HepG2 (cell line): Measurements from ENCODE around the gene AP3D1. TPM values are rescaled to one million over a fixed set of nuclear protein-coding genes. Genes with fewer than 3 reads are reported as not detected.

Experiments used
- CHD4 ChIP-seq: fragments of 200-600 bp; sonication (generic); IDR thresholded peaks from 2 replicates; pipeline ENCODE4 v1.7.0; 2017; ENCODE audit warnings: mild to moderate bottlenecking, low read length, borderline replicate concordance
- CTCF ChIP-seq: sonication (generic); formaldehyde crosslinking; IDR thresholded peaks from 2 replicates; pipeline ENCODE4 v1.5.0; 2020; ENCODE audit warnings: mild to moderate bottlenecking, missing genetic modification reagents, moderate library complexity
- ETS1 ChIP-seq: sonication (generic); formaldehyde crosslinking; IDR thresholded peaks from 2 replicates; pipeline ENCODE4 v1.4.0; 2020; ENCODE audit warnings: missing genetic modification reagents
- HDAC2 ChIP-seq: sonication (generic); formaldehyde crosslinking; IDR thresholded peaks from 2 replicates; pipeline ENCODE4 v1.4.0; 2020; ENCODE audit warnings: missing genetic modification reagents
- KLF13 ChIP-seq: sonication (generic); formaldehyde crosslinking; IDR thresholded peaks from 2 replicates; pipeline ENCODE4 v1.4.0; 2020; ENCODE audit warnings: mild to moderate bottlenecking, missing genetic modification reagents
- MAZ ChIP-seq, 2 experiments: sonication (generic) in 1 of 2; formaldehyde crosslinking in 1 of 2; IDR thresholded peaks; 2 replicates each; pipeline versions ENCODE4 v1.5.0 to v1.6.1; 2012 to 2020; ENCODE audit warnings: low read depth in 2 of 2, mild to moderate bottlenecking in 2 of 2, borderline replicate concordance in 1 of 2, improper control_type of control experiment in 1 of 2, low read length in 1 of 2, missing genetic modification reagents in 1 of 2, moderate library complexity in 1 of 2
- MED8 ChIP-seq: sonication (generic); formaldehyde crosslinking; IDR thresholded peaks from 2 replicates; pipeline ENCODE4 v1.8.1; 2023; ENCODE audit warnings: mild to moderate bottlenecking, missing genetic modification reagents; ENCODE audit not compliant: insufficient replicate concordance
- NONO ChIP-seq, 2 experiments: fragments of 450-650 bp in 1 of 2; sonication (generic) in 1 of 2; formaldehyde crosslinking in 1 of 2; IDR thresholded peaks in 1 of 2; conservative IDR thresholded peaks in 1 of 2; 2 replicates each; pipeline versions ENCODE4 v1.6.1 to v1.8.0; 2017 to 2022; ENCODE audit warnings: mild to moderate bottlenecking in 1 of 2, missing genetic modification reagents in 1 of 2, moderate library complexity in 1 of 2
- PAX8 ChIP-seq: sonication (generic); formaldehyde crosslinking; IDR thresholded peaks from 2 replicates; pipeline ENCODE4 v1.8.0; 2022; ENCODE audit warnings: mild to moderate bottlenecking, missing genetic modification reagents, borderline replicate concordance
- SMAD9 ChIP-seq: sonication (generic); formaldehyde crosslinking; IDR thresholded peaks from 2 replicates; pipeline ENCODE4 v1.5.1; 2020; ENCODE audit warnings: mild to moderate bottlenecking, missing genetic modification reagents
- SNAPC2 ChIP-seq: sonication (generic); formaldehyde crosslinking; IDR thresholded peaks from 2 replicates; pipeline ENCODE4 v1.8.1; 2022; ENCODE audit warnings: mild to moderate bottlenecking, missing genetic modification reagents
- SUZ12 ChIP-seq: fragments of 150-350 bp; IDR thresholded peaks from 2 replicates; pipeline ENCODE4 v1.6.1; 2014; ENCODE audit warnings: low read depth, low read length
- ZBTB42 ChIP-seq: sonication (generic); formaldehyde crosslinking; IDR thresholded peaks from 2 replicates; pipeline ENCODE4 v1.5.0; 2020; ENCODE audit warnings: mild to moderate bottlenecking, missing genetic modification reagents
- ZFX ChIP-seq: sonication (generic); formaldehyde crosslinking; IDR thresholded peaks from 2 replicates; pipeline ENCODE4 v1.4.0; 2020; ENCODE audit warnings: mild to moderate bottlenecking, low read depth, missing genetic modification reagents, moderate library complexity
- ZMAT3 ChIP-seq: sonication (generic); formaldehyde crosslinking; conservative IDR thresholded peaks from 2 replicates; pipeline ENCODE4 v1.7.0; 2021; ENCODE audit warnings: missing genetic modification reagents
- ZMYM2 ChIP-seq: sonication (generic); formaldehyde crosslinking; IDR thresholded peaks from 2 replicates; pipeline ENCODE4 v1.8.0; 2022; ENCODE audit warnings: mild to moderate bottlenecking, missing genetic modification reagents
- ZNF235 ChIP-seq: sonication (generic); formaldehyde crosslinking; IDR thresholded peaks from 2 replicates; pipeline ENCODE4 v1.8.1; 2023; ENCODE audit warnings: mild to moderate bottlenecking, missing genetic modification reagents, borderline replicate concordance
- ZNF24 ChIP-seq: fragments of 450-650 bp; IDR thresholded peaks from 2 replicates; pipeline ENCODE4 v1.6.1; 2017; ENCODE audit warnings: antibody characterized with exemption, mild to moderate bottlenecking
- ZNF3 ChIP-seq: IDR thresholded peaks from 2 replicates; pipeline ENCODE4 v1.7.0; 2017; ENCODE audit warnings: inconsistent platforms
- ZNF343 ChIP-seq: sonication (generic); formaldehyde crosslinking; IDR thresholded peaks from 2 replicates; pipeline ENCODE4 v1.4.0; 2020; ENCODE audit warnings: mild to moderate bottlenecking, missing genetic modification reagents
- ZNF652 ChIP-seq: IDR thresholded peaks from 2 replicates; pipeline ENCODE4 v1.6.1; 2016; ENCODE audit warnings: low read depth, borderline replicate concordance
- ZNF766 ChIP-seq: sonication (generic); formaldehyde crosslinking; IDR thresholded peaks from 2 replicates; pipeline ENCODE4 v1.5.0; 2020; ENCODE audit warnings: missing genetic modification reagents, borderline replicate concordance
- polyA plus RNA-seq, 8 experiments: library from polyadenylated mRNA; depleted of rRNA in 3 of 8; stranded (reverse) in 7 of 8; unstranded in 1 of 8; fragments of >200 nt; fragmentation: Illumina TruSeq in 4 of 8; extraction: Trizol in 4 of 8; gene quantifications; 2 replicates each; pipeline versions ENCODE4 v1.2.1 to v1.2.3, GENCODE V29; 2011 to 2016; ENCODE audit warnings: low read depth in 4 of 8, missing spikeins in 1 of 8, mixed read lengths in 1 of 8; ENCODE audit not compliant: insufficient read depth in 1 of 8
- total RNA-seq, 5 experiments: library from RNA; depleted of rRNA; stranded (reverse); fragments of >200 nt; fragmentation: Illumina TruSeq; extraction: Trizol; gene quantifications; 2 replicates each; pipeline ENCODE4 v1.2.3, GENCODE V29; 2016; ENCODE audit warnings: low read depth in 1 of 5
- TF ChIP-seq, protein P1 (sequence below): sonication (generic); formaldehyde crosslinking; IDR thresholded peaks from 2 replicates; pipeline ENCODE4 v1.4.0; 2020; ENCODE audit warnings: mild to moderate bottlenecking, missing genetic modification reagents, borderline replicate concordance

Gene AP3D1
- total and polyA plus RNA-seq, 2 of the 13 experiments (the other 11 are each of a cell fraction or from before 2014, with no cell fraction given), result 68.0 to 82.6 TPM

DNA sequence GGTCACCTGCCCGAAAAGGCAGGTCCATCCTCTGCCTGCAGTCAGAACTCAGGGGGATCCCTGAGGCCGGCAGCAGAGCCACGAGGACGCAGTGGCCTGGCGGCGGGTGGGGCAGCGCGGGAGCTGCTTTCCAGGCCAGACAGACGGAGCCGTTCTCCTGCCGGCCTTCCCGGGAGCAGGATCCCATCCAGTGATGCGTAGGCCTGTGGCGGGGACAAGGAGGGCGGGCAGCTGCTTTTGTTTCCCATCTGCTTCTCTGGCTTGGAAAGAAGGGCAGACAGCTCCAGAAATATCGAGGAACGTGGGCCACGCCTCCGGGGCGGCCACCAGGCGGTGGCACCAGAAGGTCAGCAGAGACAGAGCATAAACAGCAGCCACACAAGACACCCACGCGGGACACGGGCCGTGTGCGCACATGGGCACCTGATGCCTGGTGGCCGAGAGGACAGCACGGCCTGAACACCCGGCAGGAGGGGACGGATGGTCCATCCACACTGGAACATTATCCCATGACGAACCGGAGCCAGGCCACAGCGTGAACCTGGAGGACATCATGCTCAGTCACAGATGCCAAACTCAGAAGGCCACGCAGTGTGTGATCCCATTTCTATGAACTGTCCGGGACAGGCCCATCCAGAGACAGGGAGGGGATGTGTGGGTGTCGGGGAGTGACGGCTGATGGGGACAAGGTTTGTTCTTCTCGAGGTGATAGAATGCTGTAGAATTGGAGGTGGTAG, 86.4 kb downstream of the AP3D1 start (continued):
- TF ChIP-seq, protein P1, sequence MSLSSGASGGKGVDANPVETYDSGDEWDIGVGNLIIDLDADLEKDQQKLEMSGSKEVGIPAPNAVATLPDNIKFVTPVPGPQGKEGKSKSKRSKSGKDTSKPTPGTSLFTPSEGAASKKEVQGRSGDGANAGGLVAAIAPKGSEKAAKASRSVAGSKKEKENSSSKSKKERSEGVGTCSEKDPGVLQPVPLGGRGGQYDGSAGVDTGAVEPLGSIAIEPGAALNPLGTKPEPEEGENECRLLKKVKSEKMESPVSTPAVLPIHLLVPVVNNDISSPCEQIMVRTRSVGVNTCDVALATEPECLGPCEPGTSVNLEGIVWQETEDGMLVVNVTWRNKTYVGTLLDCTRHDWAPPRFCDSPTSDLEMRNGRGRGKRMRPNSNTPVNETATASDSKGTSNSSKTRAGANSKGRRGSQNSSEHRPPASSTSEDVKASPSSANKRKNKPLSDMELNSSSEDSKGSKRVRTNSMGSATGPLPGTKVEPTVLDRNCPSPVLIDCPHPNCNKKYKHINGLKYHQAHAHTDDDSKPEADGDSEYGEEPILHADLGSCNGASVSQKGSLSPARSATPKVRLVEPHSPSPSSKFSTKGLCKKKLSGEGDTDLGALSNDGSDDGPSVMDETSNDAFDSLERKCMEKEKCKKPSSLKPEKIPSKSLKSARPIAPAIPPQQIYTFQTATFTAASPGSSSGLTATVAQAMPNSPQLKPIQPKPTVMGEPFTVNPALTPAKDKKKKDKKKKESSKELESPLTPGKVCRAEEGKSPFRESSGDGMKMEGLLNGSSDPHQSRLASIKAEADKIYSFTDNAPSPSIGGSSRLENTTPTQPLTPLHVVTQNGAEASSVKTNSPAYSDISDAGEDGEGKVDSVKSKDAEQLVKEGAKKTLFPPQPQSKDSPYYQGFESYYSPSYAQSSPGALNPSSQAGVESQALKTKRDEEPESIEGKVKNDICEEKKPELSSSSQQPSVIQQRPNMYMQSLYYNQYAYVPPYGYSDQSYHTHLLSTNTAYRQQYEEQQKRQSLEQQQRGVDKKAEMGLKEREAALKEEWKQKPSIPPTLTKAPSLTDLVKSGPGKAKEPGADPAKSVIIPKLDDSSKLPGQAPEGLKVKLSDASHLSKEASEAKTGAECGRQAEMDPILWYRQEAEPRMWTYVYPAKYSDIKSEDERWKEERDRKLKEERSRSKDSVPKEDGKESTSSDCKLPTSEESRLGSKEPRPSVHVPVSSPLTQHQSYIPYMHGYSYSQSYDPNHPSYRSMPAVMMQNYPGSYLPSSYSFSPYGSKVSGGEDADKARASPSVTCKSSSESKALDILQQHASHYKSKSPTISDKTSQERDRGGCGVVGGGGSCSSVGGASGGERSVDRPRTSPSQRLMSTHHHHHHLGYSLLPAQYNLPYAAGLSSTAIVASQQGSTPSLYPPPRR (CRISPR knock-in tag), result no peak; the same call in 1 of the 2 replicates
- no peak for TF ChIP-seq SUZ12
- no peak for TF ChIP-seq ZBTB42 (CRISPR knock-in tag)
- TF ChIP-seq KLF13 (CRISPR knock-in tag), result no peak
- no peak for TF ChIP-seq SMAD9 (CRISPR knock-in tag)
- TF ChIP-seq MAZ (IDR thresholded peaks at IDR 0.05; ENCODE audit: borderline replicate concordance, low read depth, low read length), result no peak
- no peak for TF ChIP-seq MAZ (CRISPR knock-in tag; IDR thresholded peaks at IDR 0.05; ENCODE audit: low read depth)
- TF ChIP-seq SNAPC2, result no peak
- no peak for TF ChIP-seq CHD4
- no peak for TF ChIP-seq ZNF24
- TF ChIP-seq ZMYM2 (CRISPR knock-in tag), result no peak
- TF ChIP-seq PAX8, result no peak
- TF ChIP-seq ZNF766 (CRISPR knock-in tag), result no peak
- TF ChIP-seq ZMAT3, result peak; percentile 74; the same call in 1 of the 2 replicates
- TF ChIP-seq CTCF (CRISPR knock-in tag), result peak; percentile 58
- no peak for TF ChIP-seq MED8 (CRISPR knock-in tag)
- TF ChIP-seq ZFX, result peak; percentile 76
- TF ChIP-seq ZNF235 (CRISPR knock-in tag), result no peak
- no peak for TF ChIP-seq ZNF3 (CRISPR knock-in tag)
- no peak for TF ChIP-seq NONO (IDR thresholded peaks at IDR 0.05)
- TF ChIP-seq NONO (CRISPR knock-in tag; conservative IDR thresholded peaks at IDR 0.05), result no peak
- peak; percentile 21; the same call in 1 of the 2 replicates for TF ChIP-seq HDAC2
- TF ChIP-seq ETS1 (CRISPR knock-in tag), result no peak
- TF ChIP-seq ZNF343 (CRISPR knock-in tag), result no peak
- no peak for TF ChIP-seq ZNF652 (CRISPR knock-in tag)
